CD14-positive monocyte (primary cell): Measurements from ENCODE around the gene GTPBP4. TPM values are rescaled to one million over a fixed set of nuclear protein-coding genes. Genes with fewer than 3 reads are reported as not detected.
A peak's percentile ranks its signal among the peaks of the same experiment; 100 is the strongest.

ENCODE experiments used
- DNase-seq, 3 donors: peaks; one replicate each; pipeline ENCODE4 v3.0.0-alpha.2; 2011 to 2022
- H2AFZ ChIP-seq: 2 replicates; pipeline ENCODE4 v1.6.0; 2012; ENCODE audit warnings: mild to moderate bottlenecking, low read depth, low read length, inconsistent platforms; ENCODE audit not compliant: insufficient read depth, poor library complexity, severe bottlenecking
- H3K27ac ChIP-seq, 2 donors: 1 replicate in 1 of 2; 2 replicates in 1 of 2; pipeline ENCODE4 v1.5.1; 2012 to 2013; ENCODE audit warnings: low read length in 2 of 2, control low read depth in 1 of 2, inconsistent platforms in 1 of 2, low read depth in 1 of 2, mild to moderate bottlenecking in 1 of 2
- H3K27me3 ChIP-seq, 2 donors: one replicate each; pipeline versions ENCODE4 v1.6.0 to v1.6.1; 2011 to 2013; ENCODE audit warnings: low read length in 2 of 2; ENCODE audit not compliant: control insufficient read depth in 2 of 2, insufficient read depth in 2 of 2
- H3K36me3 ChIP-seq, 2 donors: replicated peaks in 1 of 2; 1 replicate in 1 of 2; 2 replicates in 1 of 2; pipeline versions ENCODE4 v1.5.1 to v1.6.1; 2012 to 2013; ENCODE audit warnings: low read length in 2 of 2, control low read depth in 1 of 2, inconsistent platforms in 1 of 2, mild to moderate bottlenecking in 1 of 2; ENCODE audit not compliant: insufficient read depth in 2 of 2, control insufficient read depth in 1 of 2
- H3K4me1 ChIP-seq, 2 donors: 1 replicate in 1 of 2; 2 replicates in 1 of 2; pipeline versions ENCODE4 v1.5.1 to v1.6.1; 2012 to 2013; ENCODE audit warnings: low read length in 2 of 2, control low read depth in 1 of 2, inconsistent platforms in 1 of 2, mild to moderate bottlenecking in 1 of 2, moderate library complexity in 1 of 2; ENCODE audit not compliant: insufficient read depth in 2 of 2, control insufficient read depth in 1 of 2
- H3K4me2 ChIP-seq: replicated peaks from 2 replicates; pipeline ENCODE3; 2012; ENCODE audit warnings: low read length, moderate library complexity, mild to moderate bottlenecking; ENCODE audit not compliant: poor library complexity, severe bottlenecking; ENCODE audit errors: extremely low read depth
- H3K4me3 ChIP-seq, 3 experiments: fragments of 200-600 bp in 1 of 3; sonication (generic) in 1 of 3; replicated peaks in 1 of 3; 1 replicate in 2 of 3; 2 replicates in 1 of 3; pipeline ENCODE4 v1.5.1; 2011 to 2013; ENCODE audit warnings: low read length in 3 of 3, mild to moderate bottlenecking in 3 of 3, control low read depth in 2 of 3, low read depth in 2 of 3, inconsistent platforms in 1 of 3, moderate library complexity in 1 of 3
- H3K79me2 ChIP-seq: 2 replicates; pipeline ENCODE4 v1.6.0; 2012; ENCODE audit warnings: mild to moderate bottlenecking, control low read depth, inconsistent platforms, low read length, moderate library complexity; ENCODE audit not compliant: insufficient read depth
- H3K9ac ChIP-seq: 2 replicates; pipeline ENCODE4 v1.6.0; 2017; ENCODE audit warnings: low read length, mild to moderate bottlenecking; ENCODE audit not compliant: insufficient read depth, poor library complexity, severe bottlenecking
- H3K9me3 ChIP-seq, 2 donors: replicated peaks in 1 of 2; 1 replicate in 1 of 2; 2 replicates in 1 of 2; pipeline versions ENCODE4 v1.5.1 to v1.6.1; 2012 to 2013; ENCODE audit warnings: low read length in 2 of 2, control low read depth in 1 of 2; ENCODE audit not compliant: control insufficient read depth in 1 of 2, insufficient read depth in 1 of 2
- H4K20me1 ChIP-seq: 2 replicates; pipeline ENCODE4 v1.6.0; 2012; ENCODE audit warnings: mild to moderate bottlenecking, low read length, control low read depth, moderate library complexity; ENCODE audit not compliant: insufficient read depth
- H3K27ac Mint-ChIP-seq, 7 donors: one replicate each; pipeline ENCODE4 v1.8.0; 2020; ENCODE audit warnings: mild to moderate bottlenecking in 7 of 7, mixed read lengths in 7 of 7, moderate library complexity in 6 of 7, inconsistent platforms in 2 of 7
- H3K27me3 Mint-ChIP-seq, 3 donors: one replicate each; pipeline ENCODE4 v1.8.0; 2021 to 2022; ENCODE audit warnings: low read depth in 3 of 3, mild to moderate bottlenecking in 3 of 3, mixed read lengths in 3 of 3, moderate library complexity in 3 of 3, inconsistent platforms in 1 of 3
- H3K36me3 Mint-ChIP-seq, 2 donors: one replicate each; pipeline ENCODE4 v1.8.0; 2020; ENCODE audit warnings: mixed read lengths in 2 of 2, inconsistent platforms in 1 of 2, mild to moderate bottlenecking in 1 of 2
- H3K4me1 Mint-ChIP-seq: one replicate; pipeline ENCODE4 v1.8.0; 2020; ENCODE audit warnings: mild to moderate bottlenecking, mixed read lengths
- H3K4me3 Mint-ChIP-seq, 2 donors: one replicate each; pipeline ENCODE4 v1.8.0; 2020; ENCODE audit warnings: mild to moderate bottlenecking in 2 of 2, mixed read lengths in 2 of 2, moderate library complexity in 1 of 2
- H3K9me3 Mint-ChIP-seq, 7 donors: one replicate each; pipeline ENCODE4 v1.8.0; 2020 to 2022; ENCODE audit warnings: mixed read lengths in 7 of 7, mild to moderate bottlenecking in 6 of 7, moderate library complexity in 6 of 7, inconsistent platforms in 2 of 7
- CTCF ChIP-seq: fragments of 200-600 bp; IDR thresholded peaks from one replicate; pipeline ENCODE4 v1.8.0; 2022; ENCODE audit warnings: antibody characterized with exemption, mild to moderate bottlenecking
- WGBS: methylation state at CpG from one replicate; pipeline ENCODE4 v1.1.5; 2013; ENCODE audit warnings: missing lambda C conversion rate; ENCODE audit not compliant: insufficient coverage; 5-methylcytosine and 5-hydroxymethylcytosine counted together
- intact Hi-C, 2 donors: fragments of 100-400 bp; cut with micrococcal nuclease; formaldehyde crosslinking; loops; one replicate each; pipeline versions ENCODE4 v1.15.0 to v1.15.1; 2023
- polyA plus RNA-seq, 3 donors: library from polyadenylated mRNA; depleted of rRNA in 1 of 3; unstranded in 2 of 3; stranded (reverse) in 1 of 3; fragments of 300-500 nt in 2 of 3; fragments of >200 nt in 1 of 3; fragmentation: Illumina TruSeq in 2 of 3; gene quantifications; 1 replicate in 2 of 3; 2 replicates in 1 of 3; pipeline ENCODE4 v1.2.3, GENCODE V29; 2012 to 2021

GTPBP4 gene
- polyA plus RNA-seq, 3 donors = 9.9 to 16.1 (median 12.2) TPM

- Histone ChIP-seq H3K79me2 (peaks cover 24% of the 10 kb centered on the region), H2AFZ (no peak overlapping the region), H3K9ac (no peak overlapping the region), H3K4me1 (no peaks in the 10 kb centered on the region), H3K9me3 (peaks cover 6 to 9% of the 10 kb centered on the region in 2 donors), H3K4me2 (no peak overlapping the region), H3K36me3 (peaks cover 92 to 100% of the 10 kb centered on the region in 2 donors), H4K20me1 (peaks cover 20% of the 10 kb centered on the region), H3K27me3 (no peaks in the 10 kb centered on the region), H3K4me3 (no peak overlapping the region), H3K27ac (no peak overlapping the region)
- peaks cover 88 to 100% of the 10 kb centered on the region in 2 donors for H3K36me3 Mint-ChIP-seq
- no peak for DNase-seq
- intact Hi-C loops = no loop called here
- no peak for TF ChIP-seq CTCF
- no CpG with 5 or more reads among the region's 5 CpGs for WGBS
- H3K9me3 Mint-ChIP-seq = peaks cover 8 to 22% (median 18%) of the 10 kb centered on the region in 7 donors
- H3K4me3 Mint-ChIP-seq = no peak overlapping the region
- H3K27ac Mint-ChIP-seq = peak overlapping the region in 1 of 7 donors; percentile 21
- no peaks in the 10 kb centered on the region for H3K27me3 Mint-ChIP-seq
- H3K4me1 Mint-ChIP-seq = no peaks in the 10 kb centered on the region
Observed at GRCh38 chr10:1002425-1003006, 14.3 kb downstream of the GTPBP4 start.

GRCh38 chr10:1003884-1004670, 15.8 kb downstream of the GTPBP4 start:
- DNase-seq = no peak
- Mint-ChIP-seq H3K27ac (peak overlapping the region in 1 of 7 donors; percentile 8), H3K36me3 (peaks cover 89 to 100% of the 10 kb centered on the region in 2 donors), H3K27me3 (no peaks in the 10 kb centered on the region), H3K4me1 (no peaks in the 10 kb centered on the region), H3K4me3 (no peak overlapping the region), H3K9me3 (peaks cover 8 to 21% (median 16%) of the 10 kb centered on the region in 7 donors)
- no peaks in the 10 kb centered on the region for H3K4me1 ChIP-seq
- no peak overlapping the region for H3K9ac ChIP-seq
- TF ChIP-seq CTCF = no peak
- H3K27ac ChIP-seq = peak overlapping the region in 1 of 2 donors; percentile 26
- H2AFZ ChIP-seq = no peak overlapping the region
- WGBS = 100% methylated on average over 7 of the region's 9 CpGs
- H4K20me1 ChIP-seq = peaks cover 20% of the 10 kb centered on the region
- peaks cover 24% of the 10 kb centered on the region for H3K79me2 ChIP-seq
- H3K4me2 ChIP-seq = no peak overlapping the region
- peaks cover 92 to 100% of the 10 kb centered on the region in 2 donors for H3K36me3 ChIP-seq
- no peak overlapping the region for H3K4me3 ChIP-seq
- peaks cover 6 to 9% of the 10 kb centered on the region in 2 donors for H3K9me3 ChIP-seq
- intact Hi-C loops = no loop called here
- no peaks in the 10 kb centered on the region for H3K27me3 ChIP-seq
